GM23338 (cell line): ENCODE measurements around the gene DYNLT4. TPM values are rescaled to one million over a fixed set of nuclear protein-coding genes. Genes with fewer than 3 reads are reported as not detected.

Source experiments
- ATAC-seq: fragments of 200-7000 bp; cut with Tn5 transposase; 3 replicates; pipeline ENCODE4 v1.9.1; 2020
- DNase-seq: peaks from one replicate; pipeline ENCODE4 v3.0.0-alpha.2; 2015; ENCODE audit warnings: low spot score
- H2AFZ ChIP-seq: fragments of 200-600 bp; sonication (generic); 2 replicates; pipeline ENCODE4 v1.8.0; 2016; ENCODE audit warnings: antibody characterized with exemption, mild to moderate bottlenecking, moderate library complexity
- H3F3A ChIP-seq: fragments of 200-600 bp; sonication (generic); replicated peaks from 2 replicates; pipeline ENCODE4 v1.8.0; 2017; ENCODE audit warnings: antibody characterized with exemption, mixed run types, low read depth
- H3K27ac ChIP-seq: fragments of 200-600 bp; sonication (generic); 2 replicates; pipeline ENCODE4 v1.6.1; 2016; ENCODE audit warnings: low read depth
- H3K27me3 ChIP-seq: fragments of 200-600 bp; sonication (generic); 2 replicates; pipeline ENCODE4 v1.8.0; 2016; ENCODE audit warnings: mild to moderate bottlenecking, mixed run types, moderate library complexity; ENCODE audit not compliant: insufficient read depth
- H3K36me3 ChIP-seq: fragments of 200-600 bp; sonication (generic); 2 replicates; pipeline ENCODE4 v1.8.0; 2016; ENCODE audit warnings: mild to moderate bottlenecking; ENCODE audit not compliant: insufficient read depth
- H3K4me1 ChIP-seq: fragments of 200-600 bp; sonication (generic); 2 replicates; pipeline ENCODE4 v1.8.0; 2016; ENCODE audit warnings: mild to moderate bottlenecking, moderate library complexity; ENCODE audit not compliant: insufficient read depth
- H3K4me2 ChIP-seq: fragments of 200-600 bp; sonication (generic); 2 replicates; pipeline ENCODE4 v1.7.1; 2017; ENCODE audit warnings: mixed run types
- H3K4me3 ChIP-seq: fragments of 200-600 bp; sonication (generic); 2 replicates; pipeline ENCODE4 v1.6.1; 2016; ENCODE audit warnings: mixed run types
- H3K79me2 ChIP-seq: fragments of 200-600 bp; sonication (generic); replicated peaks from 2 replicates; pipeline ENCODE4 v1.8.0; 2017; ENCODE audit warnings: mild to moderate bottlenecking; ENCODE audit not compliant: insufficient read depth
- H3K9me2 ChIP-seq: fragments of 200-600 bp; sonication (generic); 2 replicates; pipeline ENCODE4 v1.8.0; 2017; ENCODE audit not compliant: insufficient read depth
- H4K20me1 ChIP-seq: fragments of 200-600 bp; sonication (generic); replicated peaks from 2 replicates; pipeline ENCODE4 v1.8.0; 2017; ENCODE audit warnings: mild to moderate bottlenecking; ENCODE audit not compliant: insufficient read depth
- H3K27ac Mint-ChIP-seq: 2 replicates; pipeline ENCODE4 v1.8.0; 2020; ENCODE audit warnings: inconsistent platforms, mild to moderate bottlenecking, moderate library complexity, mixed read lengths
- H3K27me3 Mint-ChIP-seq: 3 replicates; pipeline ENCODE4 v1.8.0; 2022; ENCODE audit warnings: low read depth, mild to moderate bottlenecking, moderate library complexity, mixed read lengths, inconsistent platforms; ENCODE audit not compliant: insufficient read depth, poor library complexity
- H3K36me3 Mint-ChIP-seq: 3 replicates; pipeline ENCODE4 v1.8.0; 2021; ENCODE audit warnings: low read depth, mild to moderate bottlenecking, inconsistent platforms, moderate library complexity, mixed read lengths
- H3K4me1 Mint-ChIP-seq: 3 replicates; pipeline ENCODE4 v1.8.0; 2020; ENCODE audit warnings: mild to moderate bottlenecking, inconsistent platforms, mixed read lengths
- H3K4me3 Mint-ChIP-seq: 3 replicates; pipeline ENCODE4 v1.8.0; 2021; ENCODE audit warnings: moderate library complexity, mild to moderate bottlenecking, inconsistent platforms, mixed read lengths
- H3K9me3 Mint-ChIP-seq: 3 replicates; pipeline ENCODE4 v1.8.0; 2020; ENCODE audit warnings: moderate library complexity, mild to moderate bottlenecking, inconsistent platforms, mixed read lengths
- CREB1 ChIP-seq: fragments of 250-450 bp; sonication (Bioruptor Pico); IDR thresholded peaks from 2 replicates; pipeline ENCODE4 v1.5.0; 2020; ENCODE audit warnings: low read depth, mild to moderate bottlenecking, moderate library complexity
- CTCF ChIP-seq, 2 experiments: fragments of 200-600 bp in 1 of 2; sonication (generic) in 1 of 2; conservative IDR thresholded peaks; 2 replicates each; pipeline versions ENCODE4 v1.5.1 to v1.6.1; 2016 to 2017; ENCODE audit warnings: antibody characterized with exemption in 2 of 2, low read depth in 2 of 2, mild to moderate bottlenecking in 2 of 2, moderate library complexity in 1 of 2
- ETS1 ChIP-seq: IDR thresholded peaks from 2 replicates; pipeline ENCODE4 v1.6.1; 2016; ENCODE audit warnings: antibody characterized with exemption
- EZH2 ChIP-seq: fragments of 200-600 bp; sonication (generic); IDR thresholded peaks from one replicate; pipeline ENCODE4 v1.8.0; 2017; ENCODE audit warnings: antibody characterized with exemption, mild to moderate bottlenecking, low read depth; ENCODE audit not compliant: unreplicated experiment
- EZH2phosphoT487 ChIP-seq: fragments of 200-600 bp; sonication (generic); IDR thresholded peaks from one replicate; pipeline ENCODE4 v1.8.1; 2018; ENCODE audit warnings: antibody characterized with exemption; ENCODE audit not compliant: unreplicated experiment
- JUNB ChIP-seq: IDR thresholded peaks from one replicate; pipeline ENCODE4 v1.6.1; 2016; ENCODE audit warnings: antibody characterized with exemption; ENCODE audit not compliant: unreplicated experiment
- NANOG ChIP-seq: IDR thresholded peaks from 2 replicates; pipeline ENCODE4 v1.6.1; 2016; ENCODE audit warnings: antibody characterized with exemption, borderline replicate concordance
- POLR2AphosphoS5 ChIP-seq: IDR thresholded peaks from 2 replicates; pipeline ENCODE4 v1.6.1; 2016; ENCODE audit warnings: antibody characterized with exemption, low read depth
- REST ChIP-seq: IDR thresholded peaks from one replicate; pipeline ENCODE4 v1.6.1; 2018; ENCODE audit warnings: antibody characterized with exemption; ENCODE audit not compliant: unreplicated experiment
- STAT1 ChIP-seq: IDR thresholded peaks from one replicate; pipeline ENCODE4 v1.6.1; 2016; ENCODE audit warnings: antibody characterized with exemption; ENCODE audit not compliant: unreplicated experiment
- ZNF114 ChIP-seq: fragments of 250-450 bp; sonication (Bioruptor Pico); IDR thresholded peaks from 2 replicates; pipeline ENCODE4 v1.5.0; 2020; ENCODE audit warnings: mild to moderate bottlenecking, moderate library complexity
- ZNF331 ChIP-seq: fragments of 250-450 bp; sonication (Bioruptor Pico); IDR thresholded peaks from 2 replicates; pipeline ENCODE4 v1.5.0; 2020; ENCODE audit warnings: low read depth, mild to moderate bottlenecking, moderate library complexity
- ZNF462 ChIP-seq: fragments of 250-450 bp; sonication (Bioruptor Pico); IDR thresholded peaks from 2 replicates; pipeline ENCODE4 v1.5.0; 2020; ENCODE audit warnings: mild to moderate bottlenecking, moderate library complexity
- polyA plus RNA-seq: library from polyadenylated mRNA; unstranded; fragments of >200 nt; fragmentation: Nextera tagmentation; extraction: Ambion mirVana; gene quantifications from 2 replicates; pipeline ENCODE4 v1.2.1, GENCODE V29; 2016
- total RNA-seq: library from RNA; depleted of rRNA; stranded (reverse); fragments of >200 nt; shearing (Covaris generic); gene quantifications from 2 replicates; pipeline ENCODE4 v1.2.3, GENCODE V29; 2014

The DYNLT4 gene
- total and polyA plus RNA-seq, 2 experiments from 2014 or later = 0.73 TPM; not detected in 1

- Mint-ChIP-seq H3K27ac (no peak overlapping the region), H3K27me3 (peaks cover 2% of the 10 kb centered on the region), H3K4me3 (no peak overlapping the region), H3K36me3 (peaks cover 91% of the 10 kb centered on the region), H3K9me3 (no peaks in the 10 kb centered on the region), H3K4me1 (no peaks in the 10 kb centered on the region)
- Histone ChIP-seq H3K27ac (no peak overlapping the region), H3K79me2 (no peaks in the 10 kb centered on the region), H3K4me2 (no peak overlapping the region), H2AFZ (no peak overlapping the region), H3K4me1 (no peaks in the 10 kb centered on the region), H3K36me3 (peaks cover 63% of the 10 kb centered on the region), H3F3A (0 out of 2 replicates have a peak, but pooled peaks cover 3% of the 10 kb centered on the region), H3K9me2 (no peaks in the 10 kb centered on the region), H3K4me3 (no peak overlapping the region), H3K27me3 (no peaks in the 10 kb centered on the region), H4K20me1 (peaks cover 10% of the 10 kb centered on the region; the same call in 1 of the 2 replicates)
- no peak for ATAC-seq
- DNase-seq = no peak
- TF ChIP-seq ZNF462 (CRISPR knock-in tag) = no peak
- no peak for TF ChIP-seq EZH2phosphoT487
- no peak for TF ChIP-seq EZH2
- TF ChIP-seq REST = no peak
- no peak for TF ChIP-seq ETS1
- no peak for TF ChIP-seq CREB1
- no peak for TF ChIP-seq STAT1
- no peak for TF ChIP-seq NANOG
- no peak for TF ChIP-seq ZNF331 (CRISPR knock-in tag)
- no peak for TF ChIP-seq POLR2AphosphoS5
- TF ChIP-seq ZNF114 (CRISPR knock-in tag) = no peak
- no peak for TF ChIP-seq CTCF (conservative IDR thresholded peaks at IDR 0.05; ENCODE audit: low read depth in 2 of 2)
- TF ChIP-seq JUNB = no peak
These were observed 46.3 kb downstream of the DYNLT4 start for GRCh38 chr1:44760876-44761275.
